ENCODE measurements around the gene GMPPB. TPM values are rescaled to one million over a fixed set of nuclear protein-coding genes. Genes with fewer than 3 reads are reported as not detected.

The GMPPB gene
- total RNA-seq, 1 donor = 21.0 TPM

DNA sequence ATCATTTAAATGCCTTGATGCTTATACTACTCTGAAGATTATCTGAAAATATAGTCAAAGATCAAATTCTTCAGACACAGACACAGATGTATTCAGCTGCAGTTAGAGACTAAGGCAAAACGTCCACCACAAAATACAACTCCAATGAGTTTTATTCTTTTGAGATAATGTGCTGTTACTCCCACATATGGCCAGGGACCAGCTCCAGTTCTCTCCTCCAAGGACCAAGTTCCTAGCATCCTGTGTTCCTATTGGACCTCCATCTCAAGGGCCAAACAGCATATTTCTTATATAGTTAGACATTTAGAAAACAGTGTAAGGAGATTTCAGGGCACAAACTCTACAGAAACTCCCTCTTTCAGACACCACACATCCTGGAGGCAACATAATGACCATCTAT is 35.5 kb upstream of the GMPPB start:
- no peak for DNase-seq (ENCODE audit: insufficient read length, low spot score, missing footprints)
- H3K4me1 ChIP-seq (ENCODE audit: insufficient read depth, low read length) = no peaks in the 10 kb centered on the region
- H3K27ac ChIP-seq (ENCODE audit: low read depth, low read length) = no peak overlapping the region
- TF ChIP-seq, protein P1, sequence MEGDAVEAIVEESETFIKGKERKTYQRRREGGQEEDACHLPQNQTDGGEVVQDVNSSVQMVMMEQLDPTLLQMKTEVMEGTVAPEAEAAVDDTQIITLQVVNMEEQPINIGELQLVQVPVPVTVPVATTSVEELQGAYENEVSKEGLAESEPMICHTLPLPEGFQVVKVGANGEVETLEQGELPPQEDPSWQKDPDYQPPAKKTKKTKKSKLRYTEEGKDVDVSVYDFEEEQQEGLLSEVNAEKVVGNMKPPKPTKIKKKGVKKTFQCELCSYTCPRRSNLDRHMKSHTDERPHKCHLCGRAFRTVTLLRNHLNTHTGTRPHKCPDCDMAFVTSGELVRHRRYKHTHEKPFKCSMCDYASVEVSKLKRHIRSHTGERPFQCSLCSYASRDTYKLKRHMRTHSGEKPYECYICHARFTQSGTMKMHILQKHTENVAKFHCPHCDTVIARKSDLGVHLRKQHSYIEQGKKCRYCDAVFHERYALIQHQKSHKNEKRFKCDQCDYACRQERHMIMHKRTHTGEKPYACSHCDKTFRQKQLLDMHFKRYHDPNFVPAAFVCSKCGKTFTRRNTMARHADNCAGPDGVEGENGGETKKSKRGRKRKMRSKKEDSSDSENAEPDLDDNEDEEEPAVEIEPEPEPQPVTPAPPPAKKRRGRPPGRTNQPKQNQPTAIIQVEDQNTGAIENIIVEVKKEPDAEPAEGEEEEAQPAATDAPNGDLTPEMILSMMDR (IDR thresholded peaks at IDR 0.05; ENCODE audit: extremely low read depth, low read depth, low read length) = no peak
- peaks cover 86% of the 10 kb centered on the region for H3K79me2 ChIP-seq (ENCODE audit: insufficient read depth, low read length)
- no peak overlapping the region for H3K4me2 ChIP-seq (ENCODE audit: insufficient read depth, low read length)
- H4K20me1 ChIP-seq (ENCODE audit: insufficient read depth, low read length) = peaks cover 43% of the 10 kb centered on the region
- H3K4me3 ChIP-seq (ENCODE audit: insufficient read depth, low read length) = no peak overlapping the region
- H2AFZ ChIP-seq (ENCODE audit: low read length) = no peak overlapping the region
- H3K36me3 ChIP-seq (ENCODE audit: insufficient read depth, low read length) = no peaks in the 10 kb centered on the region
- H3K27me3 ChIP-seq (ENCODE audit: insufficient read depth, low read length) = no peaks in the 10 kb centered on the region
- H3K9me3 ChIP-seq (ENCODE audit: low read depth, low read length) = no peaks in the 10 kb centered on the region

DNA sequence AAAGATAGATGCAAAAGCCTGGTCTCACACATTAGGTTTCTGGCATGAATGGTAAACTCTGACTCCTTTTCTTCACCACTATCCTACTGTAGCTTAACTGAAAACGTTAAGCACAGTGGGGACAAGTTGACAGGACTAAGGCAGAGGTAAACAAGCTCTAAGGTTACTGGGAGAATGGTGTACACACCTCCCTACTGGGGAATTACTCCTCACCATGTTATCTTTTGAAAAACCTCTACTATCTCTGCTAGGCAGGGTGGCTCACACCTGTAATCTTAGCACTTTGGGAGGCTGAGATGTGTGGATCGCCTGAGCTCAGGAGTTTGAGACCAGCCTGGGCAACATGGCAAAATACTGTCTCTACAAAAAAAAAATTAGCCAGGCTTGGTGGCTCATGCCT is 33.4 kb upstream of the GMPPB start:
- Histone ChIP-seq H3K36me3 (ENCODE audit: insufficient read depth, low read length) (no peaks in the 10 kb centered on the region), H2AFZ (ENCODE audit: low read length) (no peak overlapping the region), H3K27ac (ENCODE audit: low read depth, low read length) (no peak overlapping the region), H3K27me3 (ENCODE audit: insufficient read depth, low read length) (no peaks in the 10 kb centered on the region), H3K79me2 (ENCODE audit: insufficient read depth, low read length) (peaks cover 90% of the 10 kb centered on the region), H3K4me1 (ENCODE audit: insufficient read depth, low read length) (no peaks in the 10 kb centered on the region), H3K4me3 (ENCODE audit: insufficient read depth, low read length) (no peak overlapping the region), H3K9me3 (ENCODE audit: low read depth, low read length) (no peaks in the 10 kb centered on the region), H3K4me2 (ENCODE audit: insufficient read depth, low read length) (no peak overlapping the region), H4K20me1 (ENCODE audit: insufficient read depth, low read length) (peaks cover 46% of the 10 kb centered on the region)
- no peak for DNase-seq (ENCODE audit: insufficient read length, low spot score, missing footprints)
- TF ChIP-seq, protein P1 (IDR thresholded peaks at IDR 0.05; ENCODE audit: extremely low read depth, low read depth, low read length) = no peak

- H3K79me2 ChIP-seq (ENCODE audit: insufficient read depth, low read length) = peaks cover 90% of the 10 kb centered on the region
- peaks cover 46% of the 10 kb centered on the region for H4K20me1 ChIP-seq (ENCODE audit: insufficient read depth, low read length)
These were observed 32.3 kb upstream of the GMPPB start for GRCh38 chr3:49756036-49756435.

GRCh38 chr3:49754536-49754935 is 30.8 kb upstream of the GMPPB start:
- H3K79me2 ChIP-seq (ENCODE audit: insufficient read depth, low read length) = peaks cover 90% of the 10 kb centered on the region
- H3K36me3 ChIP-seq (ENCODE audit: insufficient read depth, low read length) = no peaks in the 10 kb centered on the region
- no peak overlapping the region for H3K4me2 ChIP-seq (ENCODE audit: insufficient read depth, low read length)
- no peak overlapping the region for H2AFZ ChIP-seq (ENCODE audit: low read length)
- TF ChIP-seq, protein P1 (IDR thresholded peaks at IDR 0.05; ENCODE audit: extremely low read depth, low read depth, low read length) = no peak
- H3K4me1 ChIP-seq (ENCODE audit: insufficient read depth, low read length) = peaks cover 8% of the 10 kb centered on the region
- no peaks in the 10 kb centered on the region for H3K27me3 ChIP-seq (ENCODE audit: insufficient read depth, low read length)
- DNase-seq (ENCODE audit: insufficient read length, low spot score, missing footprints) = no peak
- H3K9me3 ChIP-seq (ENCODE audit: low read depth, low read length) = no peaks in the 10 kb centered on the region
- H4K20me1 ChIP-seq (ENCODE audit: insufficient read depth, low read length) = peaks cover 54% of the 10 kb centered on the region
- H3K4me3 ChIP-seq (ENCODE audit: insufficient read depth, low read length) = no peak overlapping the region
- no peak overlapping the region for H3K27ac ChIP-seq (ENCODE audit: low read depth, low read length)

More at GRCh38 chr3:49756036-49756435, 32.3 kb upstream of the GMPPB start:
- H3K36me3 ChIP-seq (ENCODE audit: insufficient read depth, low read length) = no peaks in the 10 kb centered on the region
- no peak overlapping the region for H3K4me3 ChIP-seq (ENCODE audit: insufficient read depth, low read length)
- no peaks in the 10 kb centered on the region for H3K27me3 ChIP-seq (ENCODE audit: insufficient read depth, low read length)
- no peak for DNase-seq (ENCODE audit: insufficient read length, low spot score, missing footprints)
- H3K9me3 ChIP-seq (ENCODE audit: low read depth, low read length) = no peaks in the 10 kb centered on the region
- no peak overlapping the region for H2AFZ ChIP-seq (ENCODE audit: low read length)
- H3K4me1 ChIP-seq (ENCODE audit: insufficient read depth, low read length) = no peaks in the 10 kb centered on the region
- TF ChIP-seq, protein P1 (IDR thresholded peaks at IDR 0.05; ENCODE audit: extremely low read depth, low read depth, low read length) = no peak
- H3K4me2 ChIP-seq (ENCODE audit: insufficient read depth, low read length) = no peak overlapping the region
- H3K27ac ChIP-seq (ENCODE audit: low read depth, low read length) = no peak overlapping the region

Measured in osteoblast (primary cell).